22Rv1 (cell line): ENCODE measurements around the gene RNF213.

Source experiments
- H3K27ac ChIP-seq: fragments of 450-650 bp; 2 replicates; pipeline ENCODE4 v1.5.1; 2017
- CTCF ChIP-seq: fragments of 450-650 bp; IDR thresholded peaks from 2 replicates; pipeline ENCODE4 v1.5.1; 2017; ENCODE audit warnings: mild to moderate bottlenecking
- ZFX ChIP-seq: fragments of 450-650 bp; IDR thresholded peaks from 2 replicates; pipeline ENCODE4 v1.6.1; 2017; ENCODE audit warnings: antibody characterized with exemption, borderline replicate concordance

Gene RNF213

GRCh38 chr17:80260791-80261158, at the start of gene RNF213:
Gene RNF213 (plus strand): TSS chr17:80260852. CDS start chr17:80263682, 2,830 bp downstream.
- no peak for TF ChIP-seq CTCF
- no peak for TF ChIP-seq ZFX
- peak within 1 kb of the TSS; percentile 84 for H3K27ac ChIP-seq

- H3K27ac ChIP-seq: no peak overlapping the region
- no peak for TF ChIP-seq ZFX
- TF ChIP-seq CTCF: no peak
Measured at GRCh38 chr17:80212109-80212508, 48.5 kb upstream of the RNF213 start.

GRCh38 chr17:80212511-80212910, 48.1 kb upstream of the RNF213 start:
- H3K27ac ChIP-seq: no peak overlapping the region
- TF ChIP-seq CTCF: no peak
- no peak for TF ChIP-seq ZFX

GRCh38 chr17:80212962-80213642, 47.5 kb upstream of the RNF213 start:
- no peak for TF ChIP-seq ZFX
- no peak for TF ChIP-seq CTCF
- no peak overlapping the region for H3K27ac ChIP-seq

GRCh38 chr17:80213643-80213975, 47.0 kb upstream of the RNF213 start:
- TF ChIP-seq ZFX (no peak), CTCF (no peak)
- H3K27ac ChIP-seq: no peak overlapping the region

- TF ChIP-seq CTCF (no peak), ZFX (no peak)
- H3K27ac ChIP-seq: no peak overlapping the region
Measured at GRCh38 chr17:80214012-80214877, 46.4 kb upstream of the RNF213 start.

GRCh38 chr17:80214878-80215210, 45.8 kb upstream of the RNF213 start:
- no peak overlapping the region for H3K27ac ChIP-seq
- TF ChIP-seq CTCF (no peak), ZFX (no peak)
